Activated naive CD8-positive, alpha-beta T cell treated with anti-CD3 and anti-CD28 coated beads for 36 hours (primary cell): Measurements from ENCODE around the gene BAZ2B. TPM values are rescaled to one million over a fixed set of nuclear protein-coding genes. Genes with fewer than 3 reads are reported as not detected.

ENCODE experiments used
- DNase-seq: peaks from one replicate; pipeline ENCODE4 v3.0.0; 2021
- H3K27ac Mint-ChIP-seq: one replicate; pipeline ENCODE4 v1.8.0; 2022; ENCODE audit warnings: mild to moderate bottlenecking, moderate library complexity, mixed read lengths
- H3K27me3 Mint-ChIP-seq: one replicate; pipeline ENCODE4 v1.8.0; 2022; ENCODE audit warnings: mild to moderate bottlenecking, mixed read lengths
- H3K36me3 Mint-ChIP-seq: one replicate; pipeline ENCODE4 v1.8.0; 2021; ENCODE audit warnings: mild to moderate bottlenecking, mixed read lengths
- H3K4me1 Mint-ChIP-seq: one replicate; pipeline ENCODE4 v1.8.0; 2021; ENCODE audit warnings: mixed read lengths
- H3K4me3 Mint-ChIP-seq: one replicate; pipeline ENCODE4 v1.8.0; 2022; ENCODE audit warnings: mild to moderate bottlenecking, moderate library complexity, mixed read lengths
- H3K9me3 Mint-ChIP-seq: one replicate; pipeline ENCODE4 v1.8.0; 2022; ENCODE audit warnings: mixed read lengths
- total RNA-seq, 2 experiments: library from RNA; stranded (reverse); gene quantifications; one replicate each; pipeline ENCODE4 v1.2.3, GENCODE V29; 2021

BAZ2B gene
- total RNA-seq, 2 experiments from 2014 or later = 8.3 TPM

- Mint-ChIP-seq H3K27me3 (no peaks in the 10 kb centered on the region), H3K4me1 (peaks cover 25% of the 10 kb centered on the region), H3K9me3 (no peaks in the 10 kb centered on the region), H3K4me3 (no peak overlapping the region), H3K36me3 (peaks cover 2% of the 10 kb centered on the region), H3K27ac (no peak overlapping the region)
- no peak for DNase-seq
These were observed 108.2 kb downstream of the BAZ2B start for GRCh38 chr2:159508140-159508539.

DNA sequence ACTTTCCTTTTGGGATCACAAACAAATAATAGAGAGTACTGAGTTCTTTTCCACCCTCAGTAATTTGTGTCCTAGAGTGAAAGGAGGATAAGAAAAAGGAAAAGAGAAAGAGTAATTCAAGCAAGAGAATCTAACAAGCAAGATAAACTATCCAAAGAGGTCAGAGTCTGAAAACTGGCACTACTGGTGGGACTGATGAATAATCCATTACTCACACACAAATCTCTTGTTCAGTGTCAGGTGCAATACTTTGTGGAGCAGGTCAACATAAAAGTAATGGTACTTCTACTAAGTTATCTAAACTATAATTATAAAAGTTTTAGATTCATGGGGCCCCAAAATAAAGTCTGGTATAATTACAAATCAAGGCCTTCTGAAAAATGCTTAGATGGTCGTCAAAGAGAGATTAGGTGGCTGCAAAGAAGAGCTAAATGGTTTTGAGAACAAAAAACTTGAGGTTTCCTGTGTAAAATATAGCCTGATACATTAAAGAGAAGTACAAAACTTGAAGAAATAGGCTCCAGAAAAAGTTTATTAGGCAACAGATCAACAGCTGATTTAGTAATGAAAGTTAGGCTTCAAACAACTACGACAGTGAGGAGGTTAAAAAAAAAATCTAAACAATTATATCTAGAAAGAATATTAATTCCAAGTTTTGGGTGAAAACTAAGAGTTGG is 109.4 kb downstream of the BAZ2B start:
- Mint-ChIP-seq H3K27me3 (no peaks in the 10 kb centered on the region), H3K36me3 (peaks cover 5% of the 10 kb centered on the region), H3K4me1 (peaks cover 24% of the 10 kb centered on the region), H3K4me3 (no peak overlapping the region), H3K9me3 (peaks cover under 1% of the 10 kb centered on the region), H3K27ac (peak overlapping the region; percentile 17)
- no peak for DNase-seq

- H3K27me3 Mint-ChIP-seq = no peaks in the 10 kb centered on the region
- no peak for DNase-seq
- no peak overlapping the region for H3K27ac Mint-ChIP-seq
- peaks cover 7% of the 10 kb centered on the region for H3K36me3 Mint-ChIP-seq
- peaks cover 24% of the 10 kb centered on the region for H3K4me1 Mint-ChIP-seq
- H3K9me3 Mint-ChIP-seq = peaks cover 3% of the 10 kb centered on the region
- no peak overlapping the region for H3K4me3 Mint-ChIP-seq
These were observed 110.1 kb downstream of the BAZ2B start for GRCh38 chr2:159506202-159506601.

GRCh38 chr2:159505196-159505595 is 111.2 kb downstream of the BAZ2B start:
- peaks cover 10% of the 10 kb centered on the region for H3K36me3 Mint-ChIP-seq
- no peak overlapping the region for H3K4me3 Mint-ChIP-seq
- no peaks in the 10 kb centered on the region for H3K27me3 Mint-ChIP-seq
- H3K27ac Mint-ChIP-seq = no peak overlapping the region
- peaks cover 24% of the 10 kb centered on the region for H3K4me1 Mint-ChIP-seq
- DNase-seq = no peak
- peaks cover 4% of the 10 kb centered on the region for H3K9me3 Mint-ChIP-seq

GRCh38 chr2:159501743-159502142 is 114.6 kb downstream of the BAZ2B start:
- H3K27me3 Mint-ChIP-seq = no peaks in the 10 kb centered on the region
- peaks cover 21% of the 10 kb centered on the region for H3K36me3 Mint-ChIP-seq
- H3K4me1 Mint-ChIP-seq = peaks cover 21% of the 10 kb centered on the region
- no peak for DNase-seq
- H3K4me3 Mint-ChIP-seq = no peak overlapping the region
- peaks cover 14% of the 10 kb centered on the region for H3K9me3 Mint-ChIP-seq
- no peak overlapping the region for H3K27ac Mint-ChIP-seq

GRCh38 chr2:159497847-159498246 is 118.5 kb downstream of the BAZ2B start:
- Mint-ChIP-seq H3K4me3 (no peak overlapping the region), H3K36me3 (peaks cover 21% of the 10 kb centered on the region), H3K4me1 (peaks cover 11% of the 10 kb centered on the region), H3K27me3 (no peaks in the 10 kb centered on the region), H3K27ac (peak overlapping the region; percentile 81), H3K9me3 (peaks cover 14% of the 10 kb centered on the region)
- DNase-seq = no peak

GRCh38 chr2:159497256-159497655 is 119.1 kb downstream of the BAZ2B start:
- peak overlapping the region; percentile 81 for H3K27ac Mint-ChIP-seq

GRCh38 chr2:159489476-159489875 is 126.9 kb downstream of the BAZ2B start:
- no peaks in the 10 kb centered on the region for H3K27me3 Mint-ChIP-seq
- DNase-seq = no peak
- peaks cover 8% of the 10 kb centered on the region for H3K36me3 Mint-ChIP-seq
- no peak overlapping the region for H3K4me3 Mint-ChIP-seq
- H3K4me1 Mint-ChIP-seq = peaks cover 10% of the 10 kb centered on the region
- H3K27ac Mint-ChIP-seq = no peak overlapping the region
- no peaks in the 10 kb centered on the region for H3K9me3 Mint-ChIP-seq

More at GRCh38 chr2:159497256-159497655, 119.1 kb downstream of the BAZ2B start:
- H3K27me3 Mint-ChIP-seq = no peaks in the 10 kb centered on the region
- H3K4me1 Mint-ChIP-seq = peaks cover 11% of the 10 kb centered on the region
- no peak overlapping the region for H3K4me3 Mint-ChIP-seq
- no peak for DNase-seq
- H3K9me3 Mint-ChIP-seq = peaks cover 14% of the 10 kb centered on the region
- peaks cover 21% of the 10 kb centered on the region for H3K36me3 Mint-ChIP-seq

GRCh38 chr2:159484532-159484931 is 131.8 kb downstream of the BAZ2B start:
- Mint-ChIP-seq H3K27me3 (no peaks in the 10 kb centered on the region), H3K4me3 (no peak overlapping the region), H3K27ac (no peak overlapping the region), H3K4me1 (peaks cover 10% of the 10 kb centered on the region), H3K9me3 (no peaks in the 10 kb centered on the region), H3K36me3 (peaks cover 6% of the 10 kb centered on the region)
- DNase-seq = no peak

- no peaks in the 10 kb centered on the region for H3K4me1 Mint-ChIP-seq
- no peak overlapping the region for H3K27ac Mint-ChIP-seq
- H3K36me3 Mint-ChIP-seq = peaks cover 32% of the 10 kb centered on the region
- no peak for DNase-seq
- no peaks in the 10 kb centered on the region for H3K27me3 Mint-ChIP-seq
- H3K9me3 Mint-ChIP-seq = peaks cover 13% of the 10 kb centered on the region
- H3K4me3 Mint-ChIP-seq = no peak overlapping the region
These were observed 140.0 kb downstream of the BAZ2B start for GRCh38 chr2:159476329-159476728.

- H3K36me3 Mint-ChIP-seq = peaks cover 32% of the 10 kb centered on the region
- no peak for DNase-seq
- no peak overlapping the region for H3K4me3 Mint-ChIP-seq
- no peak overlapping the region for H3K27ac Mint-ChIP-seq
- H3K27me3 Mint-ChIP-seq = no peaks in the 10 kb centered on the region
- no peaks in the 10 kb centered on the region for H3K4me1 Mint-ChIP-seq
- H3K9me3 Mint-ChIP-seq = peaks cover 13% of the 10 kb centered on the region
These were observed 140.6 kb downstream of the BAZ2B start for GRCh38 chr2:159475793-159476192.

GRCh38 chr2:159471340-159471739 is 145.0 kb downstream of the BAZ2B start:
- Mint-ChIP-seq H3K9me3 (peaks cover 20% of the 10 kb centered on the region), H3K27ac (no peak overlapping the region), H3K36me3 (peaks cover 33% of the 10 kb centered on the region), H3K27me3 (no peaks in the 10 kb centered on the region), H3K4me3 (no peak overlapping the region), H3K4me1 (peaks cover 2% of the 10 kb centered on the region)
- no peak for DNase-seq

GRCh38 chr2:159468257-159468656 is 148.1 kb downstream of the BAZ2B start:
- Mint-ChIP-seq H3K9me3 (peaks cover 7% of the 10 kb centered on the region), H3K27me3 (no peaks in the 10 kb centered on the region), H3K4me1 (peaks cover 2% of the 10 kb centered on the region), H3K27ac (no peak overlapping the region), H3K36me3 (peaks cover 10% of the 10 kb centered on the region), H3K4me3 (no peak overlapping the region)
- no peak for DNase-seq

DNA sequence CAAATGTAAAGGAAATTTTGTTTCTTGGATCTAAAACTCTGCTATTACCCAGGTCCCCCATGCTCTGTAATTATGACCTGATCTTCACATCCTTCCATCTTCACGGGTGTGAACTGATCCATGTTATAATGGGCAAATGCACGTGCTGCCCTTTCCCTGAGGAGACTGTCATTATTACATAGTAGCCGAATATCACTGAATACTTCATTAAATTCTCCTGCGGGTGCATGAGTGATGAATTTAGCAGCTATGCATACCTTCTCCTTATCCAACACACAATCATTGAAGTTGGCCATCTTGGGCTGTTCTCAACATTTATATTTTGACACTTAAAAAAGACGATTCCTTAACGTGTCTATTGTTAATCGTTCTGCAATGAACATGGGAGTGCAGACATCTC is 153.4 kb downstream of the BAZ2B start:
- DNase-seq = no peak
- Mint-ChIP-seq H3K27me3 (no peaks in the 10 kb centered on the region), H3K36me3 (peaks cover 3% of the 10 kb centered on the region), H3K27ac (no peak overlapping the region), H3K4me1 (peaks cover under 1% of the 10 kb centered on the region), H3K9me3 (peaks cover 2% of the 10 kb centered on the region), H3K4me3 (no peak overlapping the region)

DNA sequence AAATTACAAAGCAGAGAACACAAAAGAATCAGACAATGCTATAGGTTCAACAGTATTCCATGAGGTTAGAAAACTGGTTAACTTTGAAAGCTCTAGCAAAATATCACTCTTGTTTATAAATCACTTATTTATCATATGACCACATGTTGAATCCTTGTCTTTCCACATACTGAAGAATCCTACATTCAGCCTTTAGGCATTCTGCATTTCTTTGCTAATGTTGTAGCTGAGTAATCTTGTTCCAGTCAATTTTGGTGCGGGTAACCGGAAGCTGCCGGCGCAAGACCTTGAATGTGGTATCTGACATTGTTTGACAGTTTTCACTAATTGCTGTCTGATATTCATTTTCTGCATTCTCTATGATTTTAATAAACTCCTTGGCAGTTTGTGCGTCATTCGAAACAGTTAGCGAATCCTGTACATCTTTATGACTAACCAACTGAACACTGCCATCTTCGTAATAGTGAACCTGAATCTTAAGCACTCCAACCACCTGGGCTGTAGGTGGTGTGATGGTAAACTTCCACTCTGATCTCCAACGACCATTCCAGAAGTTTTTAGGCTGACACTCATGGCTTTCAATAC is 154.1 kb downstream of the BAZ2B start:
- H3K9me3 Mint-ChIP-seq = peaks cover 2% of the 10 kb centered on the region
- H3K36me3 Mint-ChIP-seq = peaks cover 6% of the 10 kb centered on the region
- no peaks in the 10 kb centered on the region for H3K27me3 Mint-ChIP-seq
- H3K4me3 Mint-ChIP-seq = no peak overlapping the region
- H3K27ac Mint-ChIP-seq = no peak overlapping the region
- H3K4me1 Mint-ChIP-seq = peaks cover 7% of the 10 kb centered on the region
- DNase-seq = no peak

DNA sequence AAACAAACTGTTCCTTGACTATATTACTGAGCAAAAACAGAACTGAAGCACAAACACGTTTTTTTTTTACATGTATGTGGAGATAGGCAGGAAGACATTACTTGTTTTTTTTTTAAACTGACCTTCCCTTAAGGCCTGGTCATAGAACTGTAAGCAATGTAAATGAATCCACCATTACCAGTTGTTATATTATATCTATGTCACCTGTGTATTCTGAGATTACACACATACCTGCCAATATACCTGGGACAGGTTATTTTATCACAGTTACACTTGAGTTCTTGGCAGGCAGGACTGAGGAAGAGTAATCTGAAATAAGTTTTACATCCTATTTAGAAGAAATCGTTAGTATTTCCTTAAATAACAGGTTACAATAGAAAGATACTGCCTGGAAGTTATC is 155.3 kb downstream of the BAZ2B start:
- DNase-seq = no peak
- H3K27ac Mint-ChIP-seq = no peak overlapping the region
- H3K4me1 Mint-ChIP-seq = peaks cover 15% of the 10 kb centered on the region
- H3K36me3 Mint-ChIP-seq = peaks cover 6% of the 10 kb centered on the region
- no peaks in the 10 kb centered on the region for H3K27me3 Mint-ChIP-seq
- H3K4me3 Mint-ChIP-seq = no peak overlapping the region
- peaks cover 2% of the 10 kb centered on the region for H3K9me3 Mint-ChIP-seq
